HG03159 (cell line): ENCODE data around the gene DOCK1.

Experiments
- ATAC-seq: cut with Tn5 transposase; IDR thresholded peaks from one replicate; pipeline ENCODE4 v1.9.1; 2021; ENCODE audit warnings: mild to moderate bottlenecking, moderate library complexity; ENCODE audit not compliant: unreplicated experiment

DOCK1 gene

DNA sequence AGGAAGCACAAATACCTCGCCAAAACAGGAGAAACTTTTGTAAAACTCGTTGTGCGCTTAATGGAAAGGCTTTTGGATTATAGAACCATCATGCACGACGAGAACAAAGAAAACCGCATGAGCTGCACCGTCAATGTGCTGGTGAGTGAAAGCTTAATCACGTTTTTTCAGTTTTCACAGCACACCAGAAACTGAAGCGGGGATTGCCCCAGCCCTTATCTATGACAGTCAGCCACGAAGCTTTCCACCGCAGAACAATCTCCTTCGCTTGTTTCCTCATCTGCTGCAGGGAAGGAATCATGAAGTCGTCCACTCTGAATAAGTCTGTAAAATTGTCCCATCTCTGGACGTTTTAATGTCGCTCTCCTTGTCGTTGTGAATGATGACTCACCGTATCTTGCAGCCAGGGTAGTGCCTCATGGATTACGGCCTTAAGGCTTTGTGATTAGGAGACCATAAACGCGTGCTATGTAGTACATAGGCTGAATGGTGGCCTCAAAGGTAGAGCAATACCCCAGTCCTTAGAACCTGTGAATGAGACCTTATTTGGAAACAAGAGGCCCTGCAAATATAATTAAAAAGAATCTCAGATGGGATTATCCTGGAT lies 468.9 kb downstream of the DOCK1 start:
- ATAC-seq = no peak

DNA sequence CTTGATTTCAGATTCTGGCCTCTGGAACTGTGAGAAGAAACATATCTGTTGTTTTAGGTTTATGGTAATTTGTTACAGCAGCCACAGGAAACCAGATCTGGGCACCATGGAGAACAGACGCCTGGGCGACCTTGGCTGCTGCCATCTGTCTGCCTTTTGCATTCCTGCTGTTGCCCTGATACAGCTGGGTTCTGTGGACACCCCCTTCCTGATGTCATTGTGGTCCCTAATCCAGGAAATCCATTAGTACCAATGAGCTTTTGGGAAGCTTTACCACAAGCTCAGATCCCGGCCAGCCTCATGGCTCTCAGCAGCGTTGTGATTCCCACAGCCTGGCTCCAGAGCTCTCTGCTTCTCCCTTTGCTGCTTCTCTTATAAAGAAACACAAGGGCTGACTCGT lies 469.7 kb downstream of the DOCK1 start:
- no peak for ATAC-seq

- ATAC-seq = no peak
Measured at GRCh38 chr10:127375461-127375860, 470.2 kb downstream of the DOCK1 start.

- ATAC-seq = no peak
Measured at GRCh38 chr10:127376071-127376470, 470.8 kb downstream of the DOCK1 start.

DNA sequence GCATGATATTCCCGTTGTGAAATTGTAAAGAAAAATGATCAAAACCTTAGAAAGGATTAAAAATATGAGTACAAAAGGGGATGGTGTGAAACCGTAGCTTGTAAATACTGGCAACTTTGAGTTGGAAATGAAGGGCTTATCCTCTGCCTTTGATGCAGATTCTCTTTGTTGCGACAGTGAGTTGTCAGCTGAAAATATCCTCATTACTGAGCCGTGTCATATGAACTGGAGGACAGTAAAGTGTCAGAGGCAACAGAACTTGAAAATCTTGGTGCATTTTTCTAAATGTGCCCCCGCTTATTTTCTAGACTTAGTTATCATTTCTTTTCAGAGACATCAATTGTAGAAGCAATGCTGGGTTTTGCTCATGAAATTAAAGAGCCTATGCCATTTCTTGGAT lies 473.4 kb downstream of the DOCK1 start:
- ATAC-seq = no peak

GRCh38 chr10:127384532-127384931 lies 479.3 kb downstream of the DOCK1 start:
- ATAC-seq = no peak

- no peak for ATAC-seq
Measured at GRCh38 chr10:127385066-127385465, 479.8 kb downstream of the DOCK1 start.

DNA sequence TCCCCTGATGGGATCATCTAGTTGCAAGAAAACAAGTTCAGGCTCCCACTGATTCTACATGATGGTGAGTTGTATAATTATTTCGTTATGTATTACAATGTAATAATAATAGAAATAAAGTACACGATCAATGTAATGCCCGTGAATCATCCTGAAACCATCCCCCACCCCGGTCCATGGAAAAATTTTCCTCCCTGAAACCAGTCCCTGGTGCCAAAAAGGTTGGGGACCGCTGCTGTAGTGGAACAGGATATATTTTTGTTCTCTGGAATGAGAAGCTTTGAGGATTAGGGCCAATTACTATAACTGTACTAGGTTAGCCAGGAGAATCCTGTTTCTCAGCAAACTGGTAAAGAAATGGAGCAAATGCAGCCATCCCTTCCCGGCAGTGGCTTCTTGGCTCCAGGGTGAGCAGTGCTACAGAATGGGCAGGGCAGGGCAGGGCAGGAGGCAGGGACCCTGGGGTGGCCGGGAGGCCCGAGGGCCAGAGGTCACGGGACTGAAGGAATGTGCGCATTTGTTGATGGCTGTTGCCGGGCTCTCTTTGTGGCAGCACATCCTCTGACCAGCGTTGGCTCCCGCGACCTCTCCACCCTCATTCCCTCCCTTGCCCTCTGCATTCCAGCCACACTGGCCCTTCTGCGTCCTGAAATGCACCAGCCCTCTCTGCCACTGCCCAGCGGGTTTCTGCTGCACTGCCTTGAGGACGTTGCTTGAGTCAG lies 481.5 kb downstream of the DOCK1 start:
- ATAC-seq = no peak

GRCh38 chr10:127391875-127392274 lies 486.6 kb downstream of the DOCK1 start:
- no peak for ATAC-seq

- no peak for ATAC-seq
Measured at GRCh38 chr10:127392351-127393235, 487.4 kb downstream of the DOCK1 start.

- no peak for ATAC-seq
Measured at GRCh38 chr10:127398140-127398970, 493.1 kb downstream of the DOCK1 start.

DNA sequence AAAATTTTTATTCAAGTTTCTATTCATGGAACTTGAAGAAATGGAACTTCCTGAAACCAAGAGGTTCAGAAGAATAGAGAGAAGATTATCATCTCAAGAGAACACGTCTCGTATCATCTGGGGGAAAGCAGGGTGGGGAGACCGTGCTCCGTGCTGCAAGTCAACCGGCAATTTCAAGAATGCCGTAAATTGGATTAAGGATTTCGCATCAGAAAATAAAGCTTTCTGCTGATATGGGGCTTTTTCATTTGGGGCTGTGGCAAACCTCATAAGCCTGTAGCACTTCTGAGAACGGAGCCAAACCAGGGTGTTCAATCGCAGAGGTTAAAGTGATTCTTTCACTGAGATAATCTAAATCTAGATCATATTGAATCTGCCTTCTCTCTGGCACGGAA lies 493.7 kb downstream of the DOCK1 start:
- no peak for ATAC-seq

- no peak for ATAC-seq
Measured at GRCh38 chr10:127399668-127400067, 494.4 kb downstream of the DOCK1 start.

DNA sequence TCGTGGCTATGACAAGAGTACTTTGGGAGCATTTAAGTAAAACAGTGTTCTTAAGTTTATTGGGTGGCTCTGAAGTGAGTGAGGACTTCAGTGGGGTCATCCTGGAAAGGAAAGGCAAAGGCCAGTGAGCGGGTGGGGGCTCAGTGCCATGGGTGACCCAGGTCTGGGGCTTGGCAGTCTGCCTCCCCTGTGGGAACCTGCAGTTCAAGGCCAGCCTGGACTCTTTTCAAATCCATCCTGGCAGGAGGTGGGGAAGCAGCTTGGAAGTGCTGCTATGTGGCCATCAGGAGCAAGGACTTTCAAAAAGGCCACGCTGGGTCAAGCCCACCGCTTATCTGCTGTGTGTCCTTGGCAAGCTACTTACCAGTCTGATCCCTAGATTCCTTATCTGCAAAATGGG lies 495.0 kb downstream of the DOCK1 start:
- ATAC-seq = no peak

GRCh38 chr10:127402596-127403409 lies 497.6 kb downstream of the DOCK1 start:
- no peak for ATAC-seq

DNA sequence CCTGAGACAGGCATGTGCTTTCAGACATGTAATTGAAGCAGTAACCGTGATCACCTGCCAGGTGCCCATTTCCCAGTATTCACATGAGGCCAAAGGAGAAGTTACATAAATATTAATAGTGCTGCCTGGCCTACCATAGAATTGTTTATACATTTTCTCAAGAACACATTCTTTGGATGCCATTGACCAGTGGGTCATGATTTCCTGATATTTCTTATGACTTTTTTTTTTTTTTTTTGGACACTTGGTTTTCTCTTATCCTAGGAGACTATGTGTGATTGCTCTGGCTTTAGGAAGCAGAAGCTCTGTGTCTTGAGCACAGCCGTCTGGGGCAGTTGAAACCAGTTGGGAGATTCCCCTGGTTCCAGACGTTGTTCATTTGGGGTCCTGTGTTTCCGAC lies 500.0 kb downstream of the DOCK1 start:
- ATAC-seq = no peak

- ATAC-seq = no peak
Measured at GRCh38 chr10:127406018-127406550, 500.9 kb downstream of the DOCK1 start.

GRCh38 chr10:127407551-127407950 lies 502.3 kb downstream of the DOCK1 start:
- no peak for ATAC-seq

DNA sequence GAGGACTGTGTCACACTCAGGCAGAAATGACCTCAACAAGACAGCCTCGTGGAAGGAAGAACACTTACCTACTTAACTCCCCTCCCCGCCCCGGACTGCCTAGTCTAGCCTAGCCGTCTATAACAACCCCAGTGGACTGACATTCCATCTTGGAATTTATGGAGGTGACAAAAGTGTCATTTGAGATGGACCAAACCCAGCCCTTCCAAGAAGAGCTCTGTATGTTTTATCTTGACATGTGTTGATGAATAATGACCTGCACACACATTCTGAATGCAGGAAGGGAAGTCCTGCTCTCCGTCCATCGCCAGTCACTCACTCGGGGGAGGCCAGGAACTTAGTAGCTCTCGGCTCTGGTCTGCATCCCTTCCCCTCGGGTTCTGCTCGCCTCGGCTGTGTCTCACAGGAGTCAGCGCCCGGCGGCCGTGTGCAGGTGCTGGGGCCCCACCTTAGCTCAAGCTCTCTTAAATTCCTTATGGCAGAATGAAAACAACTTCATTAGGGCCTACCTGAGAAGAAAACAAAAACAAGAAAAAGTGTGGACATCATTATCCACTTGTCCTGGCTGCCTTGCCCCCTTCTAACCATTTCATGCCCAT lies 503.0 kb downstream of the DOCK1 start:
- ATAC-seq = no peak
